Thyroid gland (tissue), 4 donors: Measurements from ENCODE around the gene VKORC1. TPM values are rescaled to one million over a fixed set of nuclear protein-coding genes. Genes with fewer than 3 reads are reported as not detected.

Experiments
- DNase-seq, 2 donors: peaks; one replicate each; pipeline ENCODE4 v3.0.0-alpha.2; 2019
- H3K27ac ChIP-seq, 3 donors: fragments of 200-600 bp; sonication (generic); 1 replicate in 2 of 3; 2 replicates in 1 of 3; pipeline ENCODE4 v1.5.1; 2016 to 2019; ENCODE audit warnings: mild to moderate bottlenecking in 1 of 3, moderate library complexity in 1 of 3
- H3K27me3 ChIP-seq: fragments of 200-600 bp; sonication (generic); one replicate; pipeline ENCODE4 v1.5.1; 2019
- H3K36me3 ChIP-seq, 2 donors: fragments of 200-600 bp; sonication (generic); one replicate each; pipeline ENCODE4 v1.5.1; 2016 to 2019
- H3K4me1 ChIP-seq, 2 donors: fragments of 200-600 bp; sonication (generic); one replicate each; pipeline ENCODE4 v1.5.1; 2017 to 2019
- H3K4me3 ChIP-seq, 3 donors: fragments of 200-600 bp; sonication (generic); replicated peaks in 1 of 3; 1 replicate in 2 of 3; 2 replicates in 1 of 3; pipeline ENCODE4 v1.5.1; 2016; ENCODE audit warnings: mild to moderate bottlenecking in 1 of 3
- H3K9me3 ChIP-seq: fragments of 200-600 bp; sonication (generic); one replicate; pipeline ENCODE4 v1.5.1; 2017
- CTCF ChIP-seq, 6 experiments: fragments of 200-600 bp in 3 of 6; fragments of 450-650 bp in 3 of 6; sonication (generic) in 3 of 6; IDR thresholded peaks; one replicate each; pipeline ENCODE4 v1.5.1; 2016 to 2019; ENCODE audit warnings: antibody characterized with exemption in 6 of 6, mild to moderate bottlenecking in 2 of 6, inconsistent platforms in 1 of 6, moderate library complexity in 1 of 6
- POLR2A ChIP-seq, 2 donors: fragments of 450-650 bp; IDR thresholded peaks; one replicate each; pipeline ENCODE4 v1.6.1; 2017; ENCODE audit warnings: antibody characterized with exemption in 2 of 2, mild to moderate bottlenecking in 2 of 2, moderate library complexity in 1 of 2
- WGBS, 2 donors: methylation state at CpG; one replicate each; pipeline ENCODE4 v1.1.5; 2017; 5-methylcytosine and 5-hydroxymethylcytosine counted together
- intact Hi-C: fragments of 100-400 bp; cut with DNase I; formaldehyde crosslinking; loops from one replicate; pipeline ENCODE4 v1.15.1; 2023
- total RNA-seq, 4 donors: library from RNA; depleted of rRNA; stranded (reverse); fragments of >200 nt; gene quantifications; one replicate each; pipeline ENCODE4 v1.2.3, GENCODE V29; 2016

VKORC1 gene
- total RNA-seq, 4 donors from 2014 or later: 58.7 to 145 (median 104) TPM

- Histone ChIP-seq H3K27me3 (no peaks in the 10 kb centered on the region), H3K9me3 (no peaks in the 10 kb centered on the region), H3K36me3 (peaks cover 15 to 23% of the 10 kb centered on the region in 2 donors), H3K4me1 (no peaks in the 10 kb centered on the region), H3K27ac (no peak overlapping the region), H3K4me3 (no peak overlapping the region)
- WGBS, 2 donors: 95 to 98% methylated on average over 11 to 37 of the region's 42 CpGs
- TF ChIP-seq CTCF (IDR thresholded peaks at IDR 0.05) (no peak), POLR2A (IDR thresholded peaks at IDR 0.05) (no peak)
- intact Hi-C loops: no loop called here
- no peak for DNase-seq
These were observed 33.3 kb downstream of the VKORC1 start for GRCh38 chr16:31061126-31061812.

GRCh38 chr16:31055613-31056012, 39.0 kb downstream of the VKORC1 start:
- Histone ChIP-seq H3K9me3 (no peaks in the 10 kb centered on the region), H3K4me3 (no peak overlapping the region), H3K27me3 (no peaks in the 10 kb centered on the region), H3K4me1 (no peaks in the 10 kb centered on the region), H3K27ac (no peak overlapping the region), H3K36me3 (peaks cover 0 to 2% of the 10 kb centered on the region in 2 donors)
- DNase-seq: no peak
- intact Hi-C loops: no loop called here
- no peak for TF ChIP-seq CTCF (IDR thresholded peaks at IDR 0.05)
- TF ChIP-seq POLR2A (IDR thresholded peaks at IDR 0.05): no peak
- 87 to 95% methylated on average over 4 of the region's 4 CpGs for WGBS, 2 donors

- no peaks in the 10 kb centered on the region for H3K27me3 ChIP-seq
- TF ChIP-seq POLR2A (IDR thresholded peaks at IDR 0.05) (no peak), CTCF (IDR thresholded peaks at IDR 0.05) (no peak)
- no peak overlapping the region for H3K27ac ChIP-seq
- H3K4me3 ChIP-seq: no peak overlapping the region
- no peaks in the 10 kb centered on the region for H3K9me3 ChIP-seq
- H3K36me3 ChIP-seq: no peaks in the 10 kb centered on the region
- H3K4me1 ChIP-seq: no peaks in the 10 kb centered on the region
- WGBS, 2 donors: 70 to 76% methylated on average over 2 of the region's 2 CpGs
- DNase-seq: no peak
- intact Hi-C loops: no loop called here
These were observed 42.5 kb downstream of the VKORC1 start for GRCh38 chr16:31052114-31052513.

GRCh38 chr16:31050280-31051030, 44.1 kb downstream of the VKORC1 start:
- DNase-seq: no peak
- Histone ChIP-seq H3K4me1 (no peaks in the 10 kb centered on the region), H3K27me3 (no peaks in the 10 kb centered on the region), H3K27ac (no peak overlapping the region), H3K36me3 (no peaks in the 10 kb centered on the region), H3K9me3 (no peaks in the 10 kb centered on the region), H3K4me3 (no peak overlapping the region)
- intact Hi-C loops: no loop called here
- TF ChIP-seq POLR2A (IDR thresholded peaks at IDR 0.05): no peak
- no peak for TF ChIP-seq CTCF (IDR thresholded peaks at IDR 0.05)
- 82 to 86% methylated on average over 10 of the region's 10 CpGs for WGBS, 2 donors

GRCh38 chr16:31043898-31044481, 50.6 kb downstream of the VKORC1 start:
- Histone ChIP-seq H3K4me1 (no peaks in the 10 kb centered on the region), H3K27me3 (no peaks in the 10 kb centered on the region), H3K9me3 (no peaks in the 10 kb centered on the region), H3K36me3 (peaks cover 17 to 27% of the 10 kb centered on the region in 2 donors), H3K4me3 (no peak overlapping the region), H3K27ac (no peak overlapping the region)
- no peak for DNase-seq
- TF ChIP-seq POLR2A (IDR thresholded peaks at IDR 0.05) (no peak), CTCF (IDR thresholded peaks at IDR 0.05) (no peak)
- intact Hi-C loops: no loop called here
- 89 to 90% methylated on average over 4 of the region's 4 CpGs for WGBS, 2 donors
